GM23338 (cell line): ENCODE data around the gene NME3.

Source experiments
- CREB1 ChIP-seq: fragments of 250-450 bp; sonication (Bioruptor Pico); IDR thresholded peaks from 2 replicates; pipeline ENCODE4 v1.5.0; 2020; ENCODE audit warnings: low read depth, mild to moderate bottlenecking, moderate library complexity
- CTCF ChIP-seq, 2 experiments: fragments of 200-600 bp in 1 of 2; sonication (generic) in 1 of 2; conservative IDR thresholded peaks; 2 replicates each; pipeline versions ENCODE4 v1.5.1 to v1.6.1; 2016 to 2017; ENCODE audit warnings: antibody characterized with exemption in 2 of 2, low read depth in 2 of 2, mild to moderate bottlenecking in 2 of 2, moderate library complexity in 1 of 2
- EZH2 ChIP-seq: fragments of 200-600 bp; sonication (generic); IDR thresholded peaks from one replicate; pipeline ENCODE4 v1.8.0; 2017; ENCODE audit warnings: antibody characterized with exemption, mild to moderate bottlenecking, low read depth; ENCODE audit not compliant: unreplicated experiment
- EZH2phosphoT487 ChIP-seq: fragments of 200-600 bp; sonication (generic); IDR thresholded peaks from one replicate; pipeline ENCODE4 v1.8.1; 2018; ENCODE audit warnings: antibody characterized with exemption; ENCODE audit not compliant: unreplicated experiment
- JUNB ChIP-seq: IDR thresholded peaks from one replicate; pipeline ENCODE4 v1.6.1; 2016; ENCODE audit warnings: antibody characterized with exemption; ENCODE audit not compliant: unreplicated experiment
- NANOG ChIP-seq: IDR thresholded peaks from 2 replicates; pipeline ENCODE4 v1.6.1; 2016; ENCODE audit warnings: antibody characterized with exemption, borderline replicate concordance
- POLR2AphosphoS5 ChIP-seq: IDR thresholded peaks from 2 replicates; pipeline ENCODE4 v1.6.1; 2016; ENCODE audit warnings: antibody characterized with exemption, low read depth
- STAT1 ChIP-seq: IDR thresholded peaks from one replicate; pipeline ENCODE4 v1.6.1; 2016; ENCODE audit warnings: antibody characterized with exemption; ENCODE audit not compliant: unreplicated experiment
- ZNF114 ChIP-seq: fragments of 250-450 bp; sonication (Bioruptor Pico); IDR thresholded peaks from 2 replicates; pipeline ENCODE4 v1.5.0; 2020; ENCODE audit warnings: mild to moderate bottlenecking, moderate library complexity
- ZNF462 ChIP-seq: fragments of 250-450 bp; sonication (Bioruptor Pico); IDR thresholded peaks from 2 replicates; pipeline ENCODE4 v1.5.0; 2020; ENCODE audit warnings: mild to moderate bottlenecking, moderate library complexity
- TF ChIP-seq, protein P1 (sequence below): IDR thresholded peaks from one replicate; pipeline ENCODE4 v1.6.1; 2018; ENCODE audit warnings: antibody characterized with exemption; ENCODE audit not compliant: unreplicated experiment
- TF ChIP-seq, protein P2 (sequence below): IDR thresholded peaks from 2 replicates; pipeline ENCODE4 v1.6.1; 2016; ENCODE audit warnings: antibody characterized with exemption

DNA sequence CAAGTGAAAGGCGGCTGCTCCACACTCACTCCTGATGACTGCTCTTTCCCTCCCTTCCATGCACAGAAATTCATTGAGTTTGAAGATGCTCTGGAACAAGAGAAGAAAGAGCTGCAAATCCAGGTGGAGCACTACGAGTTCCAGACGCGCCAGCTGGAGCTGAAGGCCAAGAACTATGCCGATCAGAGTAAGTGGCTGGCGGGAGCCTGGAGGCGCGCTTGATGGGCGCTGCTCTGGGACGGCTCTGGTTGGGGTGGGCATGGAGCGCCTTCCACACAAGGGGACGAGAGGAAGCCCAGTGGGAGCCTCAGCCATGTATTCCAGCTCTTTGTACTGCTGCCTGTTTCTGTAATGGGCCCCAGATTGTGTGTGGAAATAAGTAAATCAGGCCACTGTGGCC is 46.9 kb downstream of the NME3 start:
- TF ChIP-seq CTCF (conservative IDR thresholded peaks at IDR 0.05; ENCODE audit: low read depth in 2 of 2) (no peak), STAT1 (no peak), POLR2AphosphoS5 (no peak), EZH2 (no peak), CREB1 (CRISPR knock-in tag) (no peak), ZNF462 (CRISPR knock-in tag) (no peak), EZH2phosphoT487 (no peak), JUNB (no peak), ZNF114 (CRISPR knock-in tag) (no peak), NANOG (no peak)
- TF ChIP-seq, protein P1, sequence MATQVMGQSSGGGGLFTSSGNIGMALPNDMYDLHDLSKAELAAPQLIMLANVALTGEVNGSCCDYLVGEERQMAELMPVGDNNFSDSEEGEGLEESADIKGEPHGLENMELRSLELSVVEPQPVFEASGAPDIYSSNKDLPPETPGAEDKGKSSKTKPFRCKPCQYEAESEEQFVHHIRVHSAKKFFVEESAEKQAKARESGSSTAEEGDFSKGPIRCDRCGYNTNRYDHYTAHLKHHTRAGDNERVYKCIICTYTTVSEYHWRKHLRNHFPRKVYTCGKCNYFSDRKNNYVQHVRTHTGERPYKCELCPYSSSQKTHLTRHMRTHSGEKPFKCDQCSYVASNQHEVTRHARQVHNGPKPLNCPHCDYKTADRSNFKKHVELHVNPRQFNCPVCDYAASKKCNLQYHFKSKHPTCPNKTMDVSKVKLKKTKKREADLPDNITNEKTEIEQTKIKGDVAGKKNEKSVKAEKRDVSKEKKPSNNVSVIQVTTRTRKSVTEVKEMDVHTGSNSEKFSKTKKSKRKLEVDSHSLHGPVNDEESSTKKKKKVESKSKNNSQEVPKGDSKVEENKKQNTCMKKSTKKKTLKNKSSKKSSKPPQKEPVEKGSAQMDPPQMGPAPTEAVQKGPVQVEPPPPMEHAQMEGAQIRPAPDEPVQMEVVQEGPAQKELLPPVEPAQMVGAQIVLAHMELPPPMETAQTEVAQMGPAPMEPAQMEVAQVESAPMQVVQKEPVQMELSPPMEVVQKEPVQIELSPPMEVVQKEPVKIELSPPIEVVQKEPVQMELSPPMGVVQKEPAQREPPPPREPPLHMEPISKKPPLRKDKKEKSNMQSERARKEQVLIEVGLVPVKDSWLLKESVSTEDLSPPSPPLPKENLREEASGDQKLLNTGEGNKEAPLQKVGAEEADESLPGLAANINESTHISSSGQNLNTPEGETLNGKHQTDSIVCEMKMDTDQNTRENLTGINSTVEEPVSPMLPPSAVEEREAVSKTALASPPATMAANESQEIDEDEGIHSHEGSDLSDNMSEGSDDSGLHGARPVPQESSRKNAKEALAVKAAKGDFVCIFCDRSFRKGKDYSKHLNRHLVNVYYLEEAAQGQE, result no peak
- TF ChIP-seq, protein P2, sequence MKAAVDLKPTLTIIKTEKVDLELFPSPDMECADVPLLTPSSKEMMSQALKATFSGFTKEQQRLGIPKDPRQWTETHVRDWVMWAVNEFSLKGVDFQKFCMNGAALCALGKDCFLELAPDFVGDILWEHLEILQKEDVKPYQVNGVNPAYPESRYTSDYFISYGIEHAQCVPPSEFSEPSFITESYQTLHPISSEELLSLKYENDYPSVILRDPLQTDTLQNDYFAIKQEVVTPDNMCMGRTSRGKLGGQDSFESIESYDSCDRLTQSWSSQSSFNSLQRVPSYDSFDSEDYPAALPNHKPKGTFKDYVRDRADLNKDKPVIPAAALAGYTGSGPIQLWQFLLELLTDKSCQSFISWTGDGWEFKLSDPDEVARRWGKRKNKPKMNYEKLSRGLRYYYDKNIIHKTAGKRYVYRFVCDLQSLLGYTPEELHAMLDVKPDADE, result no peak
